ENCODE data around the gene PFKFB3.
A peak's percentile ranks its signal among the peaks of the same experiment; 100 is the strongest.
"Not testable (repeated sequence)": the region's sequence is repeated elsewhere in the genome, so short reads cannot be mapped to it uniquely, and the experiment has no call there.

Gene PFKFB3

GRCh38 chr10:6221971-6222751, 19.4 kb downstream of the PFKFB3 start:
- DNase-seq, result no peak

GRCh38 chr10:6222755-6223154, 20.0 kb downstream of the PFKFB3 start:
- DNase-seq, result no peak

GRCh38 chr10:6223981-6224380, 21.2 kb downstream of the PFKFB3 start:
- DNase-seq, result no peak

GRCh38 chr10:6224781-6225180, 22.0 kb downstream of the PFKFB3 start:
- DNase-seq, result no peak

GRCh38 chr10:6225263-6225814, 22.6 kb downstream of the PFKFB3 start:
- DNase-seq, result no peak

- DNase-seq, result no peak
These were observed 23.5 kb downstream of the PFKFB3 start for GRCh38 chr10:6226216-6226615.

- no peak for DNase-seq
These were observed 24.6 kb downstream of the PFKFB3 start for GRCh38 chr10:6227346-6227745.

GRCh38 chr10:6228010-6228511, 25.3 kb downstream of the PFKFB3 start:
- no peak for DNase-seq

- no peak for DNase-seq
These were observed 25.9 kb downstream of the PFKFB3 start for GRCh38 chr10:6228647-6229046.

- DNase-seq, result no peak
These were observed 26.6 kb downstream of the PFKFB3 start for GRCh38 chr10:6229290-6229689.

- DNase-seq, result no peak
These were observed 27.0 kb downstream of the PFKFB3 start for GRCh38 chr10:6229746-6230145.

- no peak for DNase-seq
These were observed 27.6 kb downstream of the PFKFB3 start for GRCh38 chr10:6230315-6230714.

GRCh38 chr10:6231146-6231545, 28.4 kb downstream of the PFKFB3 start:
- no peak for DNase-seq

- no peak for DNase-seq
These were observed 29.0 kb downstream of the PFKFB3 start for GRCh38 chr10:6231730-6232129.

GRCh38 chr10:6232225-6232807, 29.6 kb downstream of the PFKFB3 start:
- DNase-seq, result no peak

GRCh38 chr10:6232846-6233724, 30.4 kb downstream of the PFKFB3 start:
- DNase-seq, result no peak

- peak; percentile 8 for DNase-seq
These were observed 31.1 kb downstream of the PFKFB3 start for GRCh38 chr10:6233725-6234277.

GRCh38 chr10:6234371-6234770, 31.6 kb downstream of the PFKFB3 start:
- DNase-seq, result peak; percentile 5

GRCh38 chr10:6236349-6237198, 33.8 kb downstream of the PFKFB3 start:
- DNase-seq, result peak; percentile 13

- DNase-seq, result no peak
These were observed 34.4 kb downstream of the PFKFB3 start for GRCh38 chr10:6237199-6237530.

GRCh38 chr10:6238587-6239212, 36.0 kb downstream of the PFKFB3 start:
- not testable (repeated sequence) for DNase-seq

All from activated CD8-positive, alpha-beta memory T cell treated with anti-CD3 and anti-CD28 coated beads, Interleukin-2, amount 50 U/mL, for 4 hours (primary cell).